HepG2 (cell line): ENCODE results near the gene SLC13A3. TPM values are rescaled to one million over a fixed set of nuclear protein-coding genes. Genes with fewer than 3 reads are reported as not detected.

Experiments
- CEBPZ ChIP-seq: IDR thresholded peaks from 2 replicates; pipeline ENCODE4 v1.6.1; 2012; ENCODE audit warnings: low read length, improper control_type of control experiment
- ELF4 ChIP-seq: sonication (generic); formaldehyde crosslinking; IDR thresholded peaks from 2 replicates; pipeline ENCODE4 v1.5.0; 2020; ENCODE audit warnings: missing genetic modification reagents, mild to moderate bottlenecking, moderate library complexity, borderline replicate concordance
- KDM6A ChIP-seq: IDR thresholded peaks from 2 replicates; pipeline ENCODE4 v1.6.1; 2016; ENCODE audit warnings: low read depth
- RFXAP ChIP-seq: sonication (generic); formaldehyde crosslinking; IDR thresholded peaks from 2 replicates; pipeline ENCODE4 v1.4.0; 2020; ENCODE audit warnings: missing genetic modification reagents, borderline replicate concordance
- SMAD3 ChIP-seq: sonication (generic); formaldehyde crosslinking; IDR thresholded peaks from 2 replicates; pipeline ENCODE4 v1.4.0; 2020; ENCODE audit warnings: missing genetic modification reagents
- TP53 ChIP-seq: sonication (generic); formaldehyde crosslinking; conservative IDR thresholded peaks from 2 replicates; pipeline ENCODE4 v1.4.0; 2020; ENCODE audit warnings: missing genetic modification reagents
- ZNF136 ChIP-seq: sonication (generic); formaldehyde crosslinking; IDR thresholded peaks from 2 replicates; pipeline ENCODE4 v1.8.1; 2022; ENCODE audit warnings: low read depth, mild to moderate bottlenecking, moderate library complexity, missing genetic modification reagents
- ZNF570 ChIP-seq: sonication (generic); formaldehyde crosslinking; IDR thresholded peaks from 2 replicates; pipeline ENCODE4 v1.4.0; 2020; ENCODE audit warnings: mild to moderate bottlenecking, missing genetic modification reagents, borderline replicate concordance
- ZNF781 ChIP-seq: sonication (generic); formaldehyde crosslinking; IDR thresholded peaks from 2 replicates; pipeline ENCODE4 v1.5.1; 2020; ENCODE audit warnings: borderline replicate concordance, mild to moderate bottlenecking, missing genetic modification reagents; ENCODE audit errors: not compliant biosample characterization
- polyA plus RNA-seq, 8 experiments: library from polyadenylated mRNA; depleted of rRNA in 3 of 8; stranded (reverse) in 7 of 8; unstranded in 1 of 8; fragments of >200 nt; fragmentation: Illumina TruSeq in 4 of 8; extraction: Trizol in 4 of 8; gene quantifications; 2 replicates each; pipeline versions ENCODE4 v1.2.1 to v1.2.3, GENCODE V29; 2011 to 2016; ENCODE audit warnings: low read depth in 4 of 8, missing spikeins in 1 of 8, mixed read lengths in 1 of 8; ENCODE audit not compliant: insufficient read depth in 1 of 8
- total RNA-seq, 5 experiments: library from RNA; depleted of rRNA; stranded (reverse); fragments of >200 nt; fragmentation: Illumina TruSeq; extraction: Trizol; gene quantifications; 2 replicates each; pipeline ENCODE4 v1.2.3, GENCODE V29; 2016; ENCODE audit warnings: low read depth in 1 of 5
- TF ChIP-seq, protein P1 (sequence below): sonication (generic); formaldehyde crosslinking; IDR thresholded peaks from 2 replicates; pipeline ENCODE4 v1.4.0; 2020; ENCODE audit warnings: missing genetic modification reagents, mild to moderate bottlenecking, borderline replicate concordance
- TF ChIP-seq, protein P2 (sequence below): sonication (generic); formaldehyde crosslinking; IDR thresholded peaks from 2 replicates; pipeline ENCODE4; 2020; ENCODE audit warnings: missing genetic modification reagents, mild to moderate bottlenecking, borderline replicate concordance
- TF ChIP-seq, protein P3 (sequence below): sonication (generic); formaldehyde crosslinking; IDR thresholded peaks from 2 replicates; pipeline ENCODE4 v1.8.1; 2022; ENCODE audit warnings: low read depth, mild to moderate bottlenecking, missing genetic modification reagents
- TF ChIP-seq, protein P4 (sequence below): IDR thresholded peaks from 2 replicates; pipeline ENCODE4 v1.6.1; 2016; ENCODE audit warnings: missing compliant biosample characterization, missing genetic modification reagents, borderline replicate concordance

SLC13A3 gene
- total and polyA plus RNA-seq, 2 of the 13 experiments (the other 11 are each of a cell fraction or from before 2014, with no cell fraction given) = 66.5 to 76.0 TPM

DNA sequence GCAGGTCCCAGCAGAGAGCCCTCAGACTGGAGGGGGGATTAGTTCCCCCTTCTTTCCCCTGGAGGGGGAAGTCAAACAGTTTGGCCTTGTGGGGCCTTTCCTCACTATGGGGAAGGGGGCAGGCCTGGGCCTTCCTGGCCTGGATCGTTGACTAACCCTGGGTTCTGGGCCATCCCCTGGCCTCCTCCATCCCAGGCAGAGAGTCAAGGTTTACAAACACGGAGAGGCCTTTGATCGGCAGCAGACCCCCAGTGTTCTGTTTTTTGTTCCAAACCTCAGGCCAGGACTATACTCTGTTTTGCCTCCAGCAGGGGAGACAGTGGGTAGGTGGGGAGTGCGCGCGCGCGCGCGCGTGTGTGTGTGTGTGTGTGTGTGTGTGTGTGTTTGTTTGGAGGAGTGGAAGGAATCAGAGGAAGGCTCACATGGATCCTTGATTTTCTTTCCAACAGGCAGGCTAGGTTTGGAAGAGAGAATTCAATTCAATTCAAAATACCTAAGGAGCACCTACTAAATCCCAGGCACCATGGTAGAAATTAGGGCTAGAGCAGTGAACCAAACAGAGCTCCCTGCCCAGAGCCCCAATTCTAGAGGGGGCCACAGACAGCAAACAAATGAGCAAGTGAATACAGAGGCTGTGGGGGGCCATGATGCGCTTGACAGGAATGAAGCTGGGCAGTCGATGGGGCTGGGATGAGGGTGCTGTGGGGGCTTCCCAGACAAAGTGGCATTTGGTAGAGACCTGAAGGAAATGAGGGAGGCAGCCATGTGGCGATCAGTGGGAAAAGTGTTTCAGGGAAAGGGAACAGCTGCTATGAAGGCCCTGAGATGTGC lies 23.2 kb upstream of the SLC13A3 start (continued):
- no peak for TF ChIP-seq TP53 (CRISPR knock-in tag)
- TF ChIP-seq SMAD3 (CRISPR knock-in tag) = peak; percentile 89
- peak; percentile 98; the same call in 1 of the 2 replicates for TF ChIP-seq ZNF136
- TF ChIP-seq CEBPZ = no peak
- TF ChIP-seq ZNF781 (CRISPR knock-in tag) = peak; percentile 91
- TF ChIP-seq KDM6A (CRISPR knock-in tag) = peak; percentile 89
- TF ChIP-seq, protein P1, sequence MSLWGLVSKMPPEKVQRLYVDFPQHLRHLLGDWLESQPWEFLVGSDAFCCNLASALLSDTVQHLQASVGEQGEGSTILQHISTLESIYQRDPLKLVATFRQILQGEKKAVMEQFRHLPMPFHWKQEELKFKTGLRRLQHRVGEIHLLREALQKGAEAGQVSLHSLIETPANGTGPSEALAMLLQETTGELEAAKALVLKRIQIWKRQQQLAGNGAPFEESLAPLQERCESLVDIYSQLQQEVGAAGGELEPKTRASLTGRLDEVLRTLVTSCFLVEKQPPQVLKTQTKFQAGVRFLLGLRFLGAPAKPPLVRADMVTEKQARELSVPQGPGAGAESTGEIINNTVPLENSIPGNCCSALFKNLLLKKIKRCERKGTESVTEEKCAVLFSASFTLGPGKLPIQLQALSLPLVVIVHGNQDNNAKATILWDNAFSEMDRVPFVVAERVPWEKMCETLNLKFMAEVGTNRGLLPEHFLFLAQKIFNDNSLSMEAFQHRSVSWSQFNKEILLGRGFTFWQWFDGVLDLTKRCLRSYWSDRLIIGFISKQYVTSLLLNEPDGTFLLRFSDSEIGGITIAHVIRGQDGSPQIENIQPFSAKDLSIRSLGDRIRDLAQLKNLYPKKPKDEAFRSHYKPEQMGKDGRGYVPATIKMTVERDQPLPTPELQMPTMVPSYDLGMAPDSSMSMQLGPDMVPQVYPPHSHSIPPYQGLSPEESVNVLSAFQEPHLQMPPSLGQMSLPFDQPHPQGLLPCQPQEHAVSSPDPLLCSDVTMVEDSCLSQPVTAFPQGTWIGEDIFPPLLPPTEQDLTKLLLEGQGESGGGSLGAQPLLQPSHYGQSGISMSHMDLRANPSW (CRISPR knock-in tag) = peak; percentile 86; the same call in 1 of the 2 replicates
- TF ChIP-seq, protein P2, sequence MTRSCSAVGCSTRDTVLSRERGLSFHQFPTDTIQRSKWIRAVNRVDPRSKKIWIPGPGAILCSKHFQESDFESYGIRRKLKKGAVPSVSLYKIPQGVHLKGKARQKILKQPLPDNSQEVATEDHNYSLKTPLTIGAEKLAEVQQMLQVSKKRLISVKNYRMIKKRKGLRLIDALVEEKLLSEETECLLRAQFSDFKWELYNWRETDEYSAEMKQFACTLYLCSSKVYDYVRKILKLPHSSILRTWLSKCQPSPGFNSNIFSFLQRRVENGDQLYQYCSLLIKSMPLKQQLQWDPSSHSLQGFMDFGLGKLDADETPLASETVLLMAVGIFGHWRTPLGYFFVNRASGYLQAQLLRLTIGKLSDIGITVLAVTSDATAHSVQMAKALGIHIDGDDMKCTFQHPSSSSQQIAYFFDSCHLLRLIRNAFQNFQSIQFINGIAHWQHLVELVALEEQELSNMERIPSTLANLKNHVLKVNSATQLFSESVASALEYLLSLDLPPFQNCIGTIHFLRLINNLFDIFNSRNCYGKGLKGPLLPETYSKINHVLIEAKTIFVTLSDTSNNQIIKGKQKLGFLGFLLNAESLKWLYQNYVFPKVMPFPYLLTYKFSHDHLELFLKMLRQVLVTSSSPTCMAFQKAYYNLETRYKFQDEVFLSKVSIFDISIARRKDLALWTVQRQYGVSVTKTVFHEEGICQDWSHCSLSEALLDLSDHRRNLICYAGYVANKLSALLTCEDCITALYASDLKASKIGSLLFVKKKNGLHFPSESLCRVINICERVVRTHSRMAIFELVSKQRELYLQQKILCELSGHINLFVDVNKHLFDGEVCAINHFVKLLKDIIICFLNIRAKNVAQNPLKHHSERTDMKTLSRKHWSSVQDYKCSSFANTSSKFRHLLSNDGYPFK (CRISPR knock-in tag) = peak; percentile 92
- TF ChIP-seq, protein P3, sequence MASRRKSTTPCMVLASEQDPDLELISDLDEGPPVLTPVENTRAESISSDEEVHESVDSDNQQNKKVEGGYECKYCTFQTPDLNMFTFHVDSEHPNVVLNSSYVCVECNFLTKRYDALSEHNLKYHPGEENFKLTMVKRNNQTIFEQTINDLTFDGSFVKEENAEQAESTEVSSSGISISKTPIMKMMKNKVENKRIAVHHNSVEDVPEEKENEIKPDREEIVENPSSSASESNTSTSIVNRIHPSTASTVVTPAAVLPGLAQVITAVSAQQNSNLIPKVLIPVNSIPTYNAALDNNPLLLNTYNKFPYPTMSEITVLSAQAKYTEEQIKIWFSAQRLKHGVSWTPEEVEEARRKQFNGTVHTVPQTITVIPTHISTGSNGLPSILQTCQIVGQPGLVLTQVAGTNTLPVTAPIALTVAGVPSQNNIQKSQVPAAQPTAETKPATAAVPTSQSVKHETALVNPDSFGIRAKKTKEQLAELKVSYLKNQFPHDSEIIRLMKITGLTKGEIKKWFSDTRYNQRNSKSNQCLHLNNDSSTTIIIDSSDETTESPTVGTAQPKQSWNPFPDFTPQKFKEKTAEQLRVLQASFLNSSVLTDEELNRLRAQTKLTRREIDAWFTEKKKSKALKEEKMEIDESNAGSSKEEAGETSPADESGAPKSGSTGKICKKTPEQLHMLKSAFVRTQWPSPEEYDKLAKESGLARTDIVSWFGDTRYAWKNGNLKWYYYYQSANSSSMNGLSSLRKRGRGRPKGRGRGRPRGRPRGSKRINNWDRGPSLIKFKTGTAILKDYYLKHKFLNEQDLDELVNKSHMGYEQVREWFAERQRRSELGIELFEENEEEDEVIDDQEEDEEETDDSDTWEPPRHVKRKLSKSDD (CRISPR knock-in tag) = peak; percentile 83
- TF ChIP-seq, protein P4, sequence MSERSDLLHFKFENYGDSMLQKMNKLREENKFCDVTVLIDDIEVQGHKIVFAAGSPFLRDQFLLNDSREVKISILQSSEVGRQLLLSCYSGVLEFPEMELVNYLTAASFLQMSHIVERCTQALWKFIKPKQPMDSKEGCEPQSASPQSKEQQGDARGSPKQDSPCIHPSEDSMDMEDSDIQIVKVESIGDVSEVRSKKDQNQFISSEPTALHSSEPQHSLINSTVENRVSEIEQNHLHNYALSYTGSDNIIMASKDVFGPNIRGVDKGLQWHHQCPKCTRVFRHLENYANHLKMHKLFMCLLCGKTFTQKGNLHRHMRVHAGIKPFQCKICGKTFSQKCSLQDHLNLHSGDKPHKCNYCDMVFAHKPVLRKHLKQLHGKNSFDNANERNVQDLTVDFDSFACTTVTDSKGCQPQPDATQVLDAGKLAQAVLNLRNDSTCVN (CRISPR knock-in tag) = peak; percentile 87
- 0 out of 2 replicates have a peak, but pooled peaks have one; percentile 42 for TF ChIP-seq ZNF570 (CRISPR knock-in tag)
- TF ChIP-seq ELF4 (CRISPR knock-in tag) = peak; percentile 59; the same call in 1 of the 2 replicates
- TF ChIP-seq RFXAP = no peak; the same call in 1 of the 2 replicates
